IMR-90 (cell line): ENCODE results near the gene STARD13. TPM values are rescaled to one million over a fixed set of nuclear protein-coding genes. Genes with fewer than 3 reads are reported as not detected.

Source experiments
- ATAC-seq: fragments of 200-7000 bp; cut with Tn5 transposase; 2 replicates; pipeline ENCODE4 v1.9.1; 2020; ENCODE audit warnings: low read depth, mild to moderate bottlenecking, moderate library complexity
- BruUV-seq: library from RNA; stranded (reverse); fragments of 400-500 nt; replicated peaks from 2 replicates; lab custom pipeline; 2021; lab: Mats Ljungman, UMichigan
- CTCF ChIA-PET: fragments of 300-600 bp; formaldehyde crosslinking; extraction: SDS; loops from one replicate; lab custom pipeline; 2021; ENCODE audit warnings: antibody characterized with exemption; lab: Yijun Ruan, JAX
- POLR2A ChIA-PET: fragments of 300-600 bp; sonication (Branson Sonifier 250); formaldehyde crosslinking; loops from one replicate; lab custom pipeline; 2022; ENCODE audit warnings: antibody characterized with exemption; ENCODE audit not compliant: unreplicated experiment; lab: Charles Lee
- DNase-seq: peaks from one replicate; pipeline ENCODE4 v3.0.0; 2013
- H2AFZ ChIP-seq: replicated peaks from 2 replicates; pipeline ENCODE3; 2013; ENCODE audit warnings: low read length, mild to moderate bottlenecking; ENCODE audit not compliant: poor library complexity
- H2AK5ac ChIP-seq: 2 replicates; pipeline ENCODE4 v1.6.1; 2013; ENCODE audit warnings: low read depth, low read length, inconsistent platforms
- H2AK9ac ChIP-seq: replicated peaks from 2 replicates; pipeline ENCODE3; 2013; ENCODE audit warnings: mild to moderate bottlenecking, low read depth, low read length, moderate library complexity; ENCODE audit not compliant: poor library complexity
- H2BK120ac ChIP-seq: 2 replicates; pipeline ENCODE4 v1.6.1; 2013; ENCODE audit warnings: low read depth, low read length, inconsistent platforms
- H2BK15ac ChIP-seq: 3 replicates; pipeline ENCODE4 v1.6.1; 2013; ENCODE audit warnings: low read depth, low read length, inconsistent platforms
- H2BK20ac ChIP-seq: 2 replicates; pipeline ENCODE4 v1.6.1; 2013; ENCODE audit warnings: low read depth, mild to moderate bottlenecking, inconsistent platforms, low read length, moderate library complexity
- H2BK5ac ChIP-seq: 2 replicates; pipeline ENCODE4 v1.6.1; 2013; ENCODE audit warnings: mild to moderate bottlenecking, low read depth, low read length, inconsistent platforms; ENCODE audit not compliant: poor library complexity, severe bottlenecking
- H3K14ac ChIP-seq: replicated peaks from 2 replicates; pipeline ENCODE4 v1.6.1; 2013; ENCODE audit warnings: low read depth, low read length, inconsistent platforms
- H3K18ac ChIP-seq: 2 replicates; pipeline ENCODE4 v1.6.1; 2013; ENCODE audit warnings: low read depth, low read length, control low read depth
- H3K23ac ChIP-seq: 2 replicates; pipeline ENCODE4 v1.6.1; 2013; ENCODE audit warnings: low read depth, low read length, inconsistent platforms
- H3K27ac ChIP-seq: 2 replicates; pipeline ENCODE4 v1.5.1; 2013; ENCODE audit warnings: mild to moderate bottlenecking, control low read depth, low read length; ENCODE audit not compliant: insufficient read depth
- H3K27me3 ChIP-seq: 2 replicates; pipeline ENCODE4 v1.6.1; 2013; ENCODE audit warnings: low read length; ENCODE audit not compliant: control insufficient read depth, insufficient read depth
- H3K36me3 ChIP-seq: 2 replicates; pipeline ENCODE4 v1.6.1; 2013; ENCODE audit warnings: low read length, mixed read lengths; ENCODE audit not compliant: control insufficient read depth, insufficient read depth
- H3K4ac ChIP-seq: 2 replicates; pipeline ENCODE4 v1.6.1; 2013; ENCODE audit warnings: low read depth, low read length, inconsistent platforms
- H3K4me1 ChIP-seq: 2 replicates; pipeline ENCODE4 v1.6.1; 2013; ENCODE audit warnings: low read length, mixed read lengths; ENCODE audit not compliant: control insufficient read depth, insufficient read depth
- H3K4me2 ChIP-seq: 2 replicates; pipeline ENCODE4 v1.6.1; 2013; ENCODE audit warnings: low read depth, mild to moderate bottlenecking, control low read depth, low read length, moderate library complexity
- H3K4me3 ChIP-seq: 2 replicates; pipeline ENCODE4 v1.5.1; 2013; ENCODE audit warnings: low read depth, mild to moderate bottlenecking, control low read depth, low read length, moderate library complexity; ENCODE audit not compliant: insufficient read depth
- H3K56ac ChIP-seq: 2 replicates; pipeline ENCODE4 v1.6.1; 2013; ENCODE audit warnings: low read length, inconsistent platforms; ENCODE audit not compliant: insufficient read depth; ENCODE audit errors: extremely low read depth
- H3K79me1 ChIP-seq, 2 experiments: 2 replicates each; pipeline ENCODE4 v1.6.1; 2013; ENCODE audit warnings: low read length in 2 of 2, inconsistent platforms in 1 of 2, low read depth in 1 of 2
- H3K9ac ChIP-seq: 2 replicates; pipeline ENCODE4 v1.6.1; 2013; ENCODE audit warnings: low read depth, low read length, control low read depth
- H3K9me1 ChIP-seq: 2 replicates; pipeline ENCODE4 v1.6.1; 2013; ENCODE audit warnings: low read length, inconsistent platforms; ENCODE audit not compliant: insufficient read depth
- H3K9me3 ChIP-seq: 2 replicates; pipeline ENCODE4 v1.6.1; 2013; ENCODE audit warnings: low read length; ENCODE audit not compliant: control insufficient read depth, insufficient read depth
- H4K20me1 ChIP-seq: 2 replicates; pipeline ENCODE4 v1.6.1; 2013; ENCODE audit warnings: low read length, inconsistent platforms; ENCODE audit not compliant: insufficient read depth
- H4K5ac ChIP-seq: 2 replicates; pipeline ENCODE4 v1.6.1; 2013; ENCODE audit warnings: mild to moderate bottlenecking, low read depth, low read length, control low read depth
- H4K8ac ChIP-seq, 2 experiments: 2 replicates each; pipeline ENCODE4 v1.6.1; 2013; ENCODE audit warnings: low read depth in 2 of 2, low read length in 2 of 2, control low read depth in 1 of 2, inconsistent platforms in 1 of 2
- H4K91ac ChIP-seq: 2 replicates; pipeline ENCODE4 v1.6.1; 2013; ENCODE audit warnings: low read depth, low read length, inconsistent platforms; ENCODE audit not compliant: insufficient read depth
- CEBPB ChIP-seq: IDR thresholded peaks from 2 replicates; pipeline ENCODE4 v1.6.1; 2012; ENCODE audit warnings: low read depth, low read length, improper control_type of control experiment
- RFX5 ChIP-seq: IDR thresholded peaks from 2 replicates; pipeline ENCODE4 v1.8.0; 2012; ENCODE audit warnings: low read depth, mild to moderate bottlenecking, low read length, moderate library complexity
- WGBS, 2 experiments: methylation state at CpG; one replicate each; pipeline versions ENCODE4 v1.1.5 to v1.1.7; 2013; ENCODE audit warnings: missing lambda C conversion rate in 2 of 2; ENCODE audit not compliant: insufficient read length in 1 of 2; ENCODE audit errors: extremely low coverage in 2 of 2; 5-methylcytosine and 5-hydroxymethylcytosine counted together
- dilution Hi-C: fragments of 300-500 bp; cut with HindIII; formaldehyde crosslinking; loops from one replicate; pipeline ENCODE4 v1.14.3; 2018; ENCODE audit warnings: low sequenced_read_pairs; ENCODE audit not compliant: unreplicated experiment
- in situ Hi-C: fragments of 300-500 bp; cut with MboI; formaldehyde crosslinking; loops from 3 replicates; pipeline ENCODE4 v1.14.3; 2019; ENCODE audit warnings: low sequenced_read_pairs, inconsistent platforms, mixed read lengths
- intact Hi-C: fragments of 100-400 bp; cut with micrococcal nuclease; formaldehyde crosslinking; loops from 2 replicates; pipeline ENCODE4 v1.10.0; 2022
- polyA plus RNA-seq, 3 experiments: library from polyadenylated mRNA; depleted of rRNA; stranded (reverse); fragments of >200 nt; gene quantifications; 2 replicates each; pipeline ENCODE4 v1.2.3, GENCODE V29; 2012; ENCODE audit warnings: low replicate concordance in 1 of 3
- total RNA-seq: library from RNA; depleted of rRNA; stranded (reverse); fragments of >200 nt; gene quantifications from 2 replicates; pipeline ENCODE4 v1.2.3, GENCODE V29; 2012

The STARD13 gene
- total and polyA plus RNA-seq, 2 of the 4 experiments (the other 2 are of a cell fraction) = 23.6 to 46.6 TPM

DNA sequence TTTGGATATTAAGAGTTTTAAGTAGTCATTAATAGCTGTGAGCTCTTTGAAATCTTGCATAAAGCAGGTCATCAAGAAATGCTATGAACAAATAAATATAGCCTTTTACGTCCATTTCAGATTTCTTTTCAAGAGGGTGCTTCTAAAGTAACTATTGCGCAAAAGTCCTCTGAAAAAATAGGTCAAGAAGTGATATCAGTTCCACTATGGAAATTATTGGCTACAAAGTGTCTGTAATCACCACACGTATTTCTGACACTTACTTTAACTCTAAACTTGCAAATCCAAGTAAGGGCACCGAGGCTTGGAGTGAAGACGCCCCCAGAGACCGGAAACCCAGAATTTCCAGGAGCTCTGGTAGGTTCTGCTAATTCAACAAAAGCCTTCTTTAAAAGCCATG, 44.9 kb upstream of the STARD13 start:
- Histone ChIP-seq H3K4me2 (no peak overlapping the region), H3K79me1 (peaks cover 20 to 51% of the 10 kb centered on the region in 2 experiments), H4K5ac (no peak overlapping the region), H3K4ac (no peak overlapping the region), H2AK5ac (no peak overlapping the region), H3K36me3 (peaks cover 7% of the 10 kb centered on the region), H3K27me3 (no peaks in the 10 kb centered on the region), H3K27ac (no peak overlapping the region), H4K20me1 (0 out of 2 replicates have a peak, but pooled peaks cover 7% of the 10 kb centered on the region), H3K4me3 (no peak overlapping the region), H4K8ac (no peak overlapping the region), H4K91ac (no peak overlapping the region), H2BK5ac (no peak overlapping the region), H3K23ac (no peak overlapping the region), H2BK120ac (no peak overlapping the region), H3K9me3 (no peaks in the 10 kb centered on the region), H2AFZ (no peak overlapping the region), H3K9ac (no peak overlapping the region), H2AK9ac (no peak overlapping the region), H3K9me1 (peaks cover 13% of the 10 kb centered on the region), H3K14ac (no peak overlapping the region), H2BK20ac (no peak overlapping the region), H3K56ac (no peak overlapping the region), H3K18ac (no peak overlapping the region), H3K4me1 (peaks cover 7% of the 10 kb centered on the region; the same call in 1 of the 2 replicates), H2BK15ac (no peak overlapping the region)
- dilution Hi-C loops (no loop called here), in situ Hi-C loops (no loop called here), intact Hi-C loops (no loop called here)
- TF ChIP-seq CEBPB (peak; percentile 64), RFX5 (no peak)
- ChIA-PET CTCF (no interaction called here), POLR2A (no interaction called here)
- ATAC-seq = no peak
- DNase-seq = no peak
- WGBS, 2 experiments = 75% methylated on average over 2 of the region's 6 CpGs; no CpG with 5 or more reads in 1 of the 2 experiments
- BruUV-seq = no TSS peak
